HL-60 (cell line): ENCODE results near the gene ETV7.

Experiments
- GABPA ChIP-seq: IDR thresholded peaks from 2 replicates; pipeline ENCODE4 v1.6.1; 2012; ENCODE audit warnings: low read depth
- POLR2AphosphoS5 ChIP-seq: IDR thresholded peaks from 2 replicates; pipeline ENCODE4 v1.6.1; 2012; ENCODE audit warnings: low read depth
- SPI1 ChIP-seq: IDR thresholded peaks from 2 replicates; pipeline ENCODE4 v1.6.1; 2012; ENCODE audit warnings: low read depth, mild to moderate bottlenecking, borderline replicate concordance
- TF ChIP-seq, protein P1 (sequence below): IDR thresholded peaks from one replicate; pipeline ENCODE4 v1.5.1; 2011; ENCODE audit warnings: low read length, control low read depth, inconsistent platforms; ENCODE audit not compliant: insufficient read depth
- TF ChIP-seq, protein P2 (sequence below): IDR thresholded peaks from 2 replicates; pipeline ENCODE4 v1.6.1; 2012; ENCODE audit warnings: low read depth; ENCODE audit not compliant: insufficient replicate concordance

DNA sequence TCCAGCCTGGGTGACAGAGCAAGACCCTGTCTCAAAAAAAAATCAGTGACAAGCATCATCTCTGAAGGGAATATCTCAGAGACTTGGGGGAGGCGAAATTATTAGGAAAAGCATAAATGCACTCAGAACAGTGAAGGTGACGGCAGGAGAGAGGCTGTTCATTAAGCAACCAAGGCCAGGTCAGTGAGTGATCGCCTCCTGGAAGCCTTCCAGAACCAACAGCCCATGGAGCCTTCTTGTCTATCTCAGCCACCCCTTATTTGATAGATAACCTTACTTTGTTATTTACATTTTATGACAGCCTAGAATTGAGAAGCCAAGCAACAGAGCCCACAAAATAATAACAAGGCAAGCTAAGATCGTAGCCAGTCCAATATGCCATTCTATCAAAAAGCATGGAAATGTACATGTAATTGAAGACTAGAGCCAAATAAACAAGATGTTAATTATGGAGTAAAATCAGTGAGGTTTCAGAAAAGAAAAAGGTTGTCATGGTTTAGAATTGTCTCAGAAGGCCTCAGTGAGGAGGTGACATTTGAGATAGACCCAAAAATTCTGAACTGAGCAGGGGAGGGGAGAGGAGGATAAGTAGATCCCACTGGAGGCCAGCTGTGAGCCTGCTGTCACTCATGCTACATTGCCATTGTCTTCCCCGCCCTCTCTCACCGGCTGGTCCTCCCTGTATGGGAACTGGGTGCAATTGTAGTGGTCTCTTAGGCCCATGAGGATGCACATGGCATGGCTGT lies 68.6 kb downstream of the ETV7 start:
- TF ChIP-seq, protein P1, sequence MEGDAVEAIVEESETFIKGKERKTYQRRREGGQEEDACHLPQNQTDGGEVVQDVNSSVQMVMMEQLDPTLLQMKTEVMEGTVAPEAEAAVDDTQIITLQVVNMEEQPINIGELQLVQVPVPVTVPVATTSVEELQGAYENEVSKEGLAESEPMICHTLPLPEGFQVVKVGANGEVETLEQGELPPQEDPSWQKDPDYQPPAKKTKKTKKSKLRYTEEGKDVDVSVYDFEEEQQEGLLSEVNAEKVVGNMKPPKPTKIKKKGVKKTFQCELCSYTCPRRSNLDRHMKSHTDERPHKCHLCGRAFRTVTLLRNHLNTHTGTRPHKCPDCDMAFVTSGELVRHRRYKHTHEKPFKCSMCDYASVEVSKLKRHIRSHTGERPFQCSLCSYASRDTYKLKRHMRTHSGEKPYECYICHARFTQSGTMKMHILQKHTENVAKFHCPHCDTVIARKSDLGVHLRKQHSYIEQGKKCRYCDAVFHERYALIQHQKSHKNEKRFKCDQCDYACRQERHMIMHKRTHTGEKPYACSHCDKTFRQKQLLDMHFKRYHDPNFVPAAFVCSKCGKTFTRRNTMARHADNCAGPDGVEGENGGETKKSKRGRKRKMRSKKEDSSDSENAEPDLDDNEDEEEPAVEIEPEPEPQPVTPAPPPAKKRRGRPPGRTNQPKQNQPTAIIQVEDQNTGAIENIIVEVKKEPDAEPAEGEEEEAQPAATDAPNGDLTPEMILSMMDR, result no peak
- TF ChIP-seq GABPA (no peak), POLR2AphosphoS5 (no peak), SPI1 (no peak)
- TF ChIP-seq, protein P2, sequence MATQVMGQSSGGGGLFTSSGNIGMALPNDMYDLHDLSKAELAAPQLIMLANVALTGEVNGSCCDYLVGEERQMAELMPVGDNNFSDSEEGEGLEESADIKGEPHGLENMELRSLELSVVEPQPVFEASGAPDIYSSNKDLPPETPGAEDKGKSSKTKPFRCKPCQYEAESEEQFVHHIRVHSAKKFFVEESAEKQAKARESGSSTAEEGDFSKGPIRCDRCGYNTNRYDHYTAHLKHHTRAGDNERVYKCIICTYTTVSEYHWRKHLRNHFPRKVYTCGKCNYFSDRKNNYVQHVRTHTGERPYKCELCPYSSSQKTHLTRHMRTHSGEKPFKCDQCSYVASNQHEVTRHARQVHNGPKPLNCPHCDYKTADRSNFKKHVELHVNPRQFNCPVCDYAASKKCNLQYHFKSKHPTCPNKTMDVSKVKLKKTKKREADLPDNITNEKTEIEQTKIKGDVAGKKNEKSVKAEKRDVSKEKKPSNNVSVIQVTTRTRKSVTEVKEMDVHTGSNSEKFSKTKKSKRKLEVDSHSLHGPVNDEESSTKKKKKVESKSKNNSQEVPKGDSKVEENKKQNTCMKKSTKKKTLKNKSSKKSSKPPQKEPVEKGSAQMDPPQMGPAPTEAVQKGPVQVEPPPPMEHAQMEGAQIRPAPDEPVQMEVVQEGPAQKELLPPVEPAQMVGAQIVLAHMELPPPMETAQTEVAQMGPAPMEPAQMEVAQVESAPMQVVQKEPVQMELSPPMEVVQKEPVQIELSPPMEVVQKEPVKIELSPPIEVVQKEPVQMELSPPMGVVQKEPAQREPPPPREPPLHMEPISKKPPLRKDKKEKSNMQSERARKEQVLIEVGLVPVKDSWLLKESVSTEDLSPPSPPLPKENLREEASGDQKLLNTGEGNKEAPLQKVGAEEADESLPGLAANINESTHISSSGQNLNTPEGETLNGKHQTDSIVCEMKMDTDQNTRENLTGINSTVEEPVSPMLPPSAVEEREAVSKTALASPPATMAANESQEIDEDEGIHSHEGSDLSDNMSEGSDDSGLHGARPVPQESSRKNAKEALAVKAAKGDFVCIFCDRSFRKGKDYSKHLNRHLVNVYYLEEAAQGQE, result no peak
